Measurements from ENCODE around the gene MGARP.

DNA sequence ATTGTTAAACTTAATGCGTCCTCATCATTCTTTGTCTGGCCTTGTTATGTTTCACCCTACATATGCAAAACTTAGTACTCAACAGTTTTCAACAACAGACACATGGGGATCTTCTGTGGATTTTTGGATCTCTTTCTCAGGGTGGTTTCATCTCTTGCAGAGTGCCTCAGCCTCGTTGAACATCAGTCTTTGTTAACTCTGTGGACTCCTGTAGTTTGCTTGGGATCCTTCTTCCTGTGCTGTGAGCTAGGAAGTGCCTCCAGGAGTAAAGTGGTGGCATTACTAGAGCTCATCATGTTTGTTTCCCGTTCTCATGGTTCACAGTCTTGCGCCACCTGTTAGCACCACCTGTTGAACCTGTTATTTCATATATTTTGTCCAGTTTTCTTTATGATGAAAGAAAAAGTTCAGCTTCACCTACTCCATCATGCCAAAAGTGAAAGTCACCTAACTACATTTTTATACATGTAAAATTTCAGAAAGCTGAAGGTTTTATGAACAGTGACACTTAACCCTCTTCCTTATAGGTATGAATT lies 49.7 kb upstream of the MGARP start:
- TF ChIP-seq, protein P1, sequence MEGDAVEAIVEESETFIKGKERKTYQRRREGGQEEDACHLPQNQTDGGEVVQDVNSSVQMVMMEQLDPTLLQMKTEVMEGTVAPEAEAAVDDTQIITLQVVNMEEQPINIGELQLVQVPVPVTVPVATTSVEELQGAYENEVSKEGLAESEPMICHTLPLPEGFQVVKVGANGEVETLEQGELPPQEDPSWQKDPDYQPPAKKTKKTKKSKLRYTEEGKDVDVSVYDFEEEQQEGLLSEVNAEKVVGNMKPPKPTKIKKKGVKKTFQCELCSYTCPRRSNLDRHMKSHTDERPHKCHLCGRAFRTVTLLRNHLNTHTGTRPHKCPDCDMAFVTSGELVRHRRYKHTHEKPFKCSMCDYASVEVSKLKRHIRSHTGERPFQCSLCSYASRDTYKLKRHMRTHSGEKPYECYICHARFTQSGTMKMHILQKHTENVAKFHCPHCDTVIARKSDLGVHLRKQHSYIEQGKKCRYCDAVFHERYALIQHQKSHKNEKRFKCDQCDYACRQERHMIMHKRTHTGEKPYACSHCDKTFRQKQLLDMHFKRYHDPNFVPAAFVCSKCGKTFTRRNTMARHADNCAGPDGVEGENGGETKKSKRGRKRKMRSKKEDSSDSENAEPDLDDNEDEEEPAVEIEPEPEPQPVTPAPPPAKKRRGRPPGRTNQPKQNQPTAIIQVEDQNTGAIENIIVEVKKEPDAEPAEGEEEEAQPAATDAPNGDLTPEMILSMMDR (optimal IDR thresholded peaks at IDR 0.05 in 1 of 3, IDR thresholded peaks at IDR 0.05 in 1 of 3, conservative IDR thresholded peaks at IDR 0.05 in 1 of 3; ENCODE audit: extremely low read depth in 1 of 3, insufficient read depth in 2 of 3, low read length in 3 of 3): no peak
- TF ChIP-seq EZH2 (IDR thresholded peaks at IDR 0.05; ENCODE audit: low read length): no peak
